Measurements from ENCODE around the gene HYLS1.

HYLS1 gene

DNA sequence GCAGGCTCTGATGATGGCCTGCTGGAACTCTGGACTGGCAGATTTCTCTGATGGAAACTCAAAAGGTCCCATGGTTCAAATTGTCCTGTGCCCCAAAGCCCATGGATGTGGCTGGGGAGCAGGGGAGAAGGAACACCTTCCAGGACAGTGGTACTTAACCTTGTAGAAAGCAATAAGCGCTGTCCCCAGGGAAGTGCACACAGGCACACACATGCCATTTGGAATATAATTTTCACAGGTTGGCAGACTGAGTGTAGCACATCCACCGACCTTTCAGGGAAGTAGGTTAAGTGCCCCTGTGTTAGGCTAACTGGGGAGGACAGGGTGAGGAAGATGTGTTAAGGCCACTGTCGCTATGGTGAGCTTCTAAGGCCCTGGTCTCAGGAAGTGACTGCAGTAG, 34.7 kb downstream of the HYLS1 start:
- ATAC-seq = no peak
- no peak overlapping the region for H3K4me3 Mint-ChIP-seq
- DNase-seq (ENCODE audit: low spot score in 2 of 2) = no peak
- no peak overlapping the region for H3K27ac Mint-ChIP-seq
- no peaks in the 10 kb centered on the region for H3K9me3 Mint-ChIP-seq
- H3K4me1 Mint-ChIP-seq = no peaks in the 10 kb centered on the region
- H3K36me3 Mint-ChIP-seq = no peaks in the 10 kb centered on the region

DNA sequence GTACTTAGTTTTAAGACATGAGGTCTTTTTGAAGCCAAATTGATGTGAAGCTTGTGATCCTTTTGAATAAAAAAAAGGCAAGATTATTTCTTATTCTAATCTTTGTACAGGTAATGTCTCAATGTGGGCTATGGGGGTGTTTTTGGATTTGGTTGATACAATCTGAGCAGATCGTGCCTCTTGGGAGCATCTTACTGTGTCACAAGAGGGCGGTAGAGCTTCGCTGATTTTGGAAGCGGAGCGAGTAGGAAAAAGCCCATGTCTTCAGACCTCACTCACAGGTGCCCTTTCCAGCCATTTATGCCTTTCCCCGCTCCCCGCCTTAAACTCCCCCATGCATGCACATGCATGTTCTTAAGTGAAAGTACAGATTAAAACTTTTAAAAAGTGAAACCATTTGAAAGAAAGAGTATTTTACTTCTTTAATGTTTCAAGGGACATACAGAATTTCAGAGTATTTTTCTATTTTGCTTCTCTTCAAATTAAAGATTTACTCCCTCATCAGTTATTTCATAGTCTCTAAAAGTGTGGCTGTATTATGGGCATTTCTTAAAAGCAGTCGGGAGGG, 35.6 kb downstream of the HYLS1 start:
- Mint-ChIP-seq H3K27ac (no peak overlapping the region), H3K4me1 (no peaks in the 10 kb centered on the region), H3K36me3 (no peaks in the 10 kb centered on the region), H3K9me3 (no peaks in the 10 kb centered on the region), H3K4me3 (no peak overlapping the region)
- DNase-seq (ENCODE audit: low spot score in 2 of 2) (peak; percentile 27 to 61), ATAC-seq (peak; percentile 72)

DNA sequence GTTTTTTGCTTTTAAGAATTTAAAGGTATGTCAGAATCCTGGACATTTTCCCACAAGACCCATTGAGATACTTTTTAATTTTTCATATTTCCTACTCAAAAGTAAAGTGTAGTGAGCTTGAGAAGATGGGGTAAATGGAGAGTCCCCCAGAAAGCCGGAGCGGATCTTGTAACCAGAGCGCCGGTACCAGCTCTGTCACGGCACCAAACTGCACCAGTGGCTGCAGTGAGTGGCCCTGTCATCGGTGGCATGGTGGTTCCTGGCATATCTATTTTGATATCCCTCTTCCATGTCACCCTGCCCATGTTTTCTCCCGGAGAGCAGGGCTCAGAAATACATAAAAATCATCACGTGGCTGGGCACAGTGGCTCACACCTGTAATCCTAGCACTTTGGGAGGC, 36.2 kb downstream of the HYLS1 start:
- ATAC-seq = no peak
- no peaks in the 10 kb centered on the region for H3K9me3 Mint-ChIP-seq

DNA sequence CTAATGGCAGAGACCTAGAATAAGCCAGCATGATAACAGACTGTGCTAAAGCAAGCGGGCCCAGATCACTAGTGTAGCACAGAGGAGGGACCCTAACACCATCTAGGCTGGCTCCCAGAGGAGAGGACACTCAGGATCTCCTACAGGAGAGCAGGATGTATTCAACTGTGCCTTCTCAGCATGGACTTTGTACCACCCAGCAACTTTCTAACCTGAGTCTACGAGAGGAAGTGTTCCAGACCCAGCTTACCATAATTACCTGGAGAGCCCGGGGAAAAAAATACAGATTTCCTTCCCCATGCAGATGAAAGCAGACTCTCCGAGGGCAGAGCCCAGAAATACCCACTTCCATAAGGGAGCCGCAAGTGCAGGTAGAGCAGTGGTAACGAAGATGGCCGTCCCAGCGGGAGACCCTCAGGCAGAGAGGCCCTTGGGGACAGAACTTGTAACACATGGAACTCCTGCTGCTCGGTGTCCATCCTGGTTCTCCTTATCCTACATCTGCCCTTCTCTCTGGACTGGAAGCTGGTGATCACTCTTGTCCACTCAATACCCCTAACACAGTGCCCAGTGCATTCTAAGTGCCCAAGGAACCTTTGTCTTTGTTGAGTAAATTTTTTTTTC, 37.0 kb downstream of the HYLS1 start:
- DNase-seq (ENCODE audit: low spot score in 2 of 2) = no peak

More for the DNA sequence above, 36.2 kb downstream of the HYLS1 start:
- H3K4me3 Mint-ChIP-seq = no peak overlapping the region
- DNase-seq (ENCODE audit: low spot score in 2 of 2) = no peak
- no peaks in the 10 kb centered on the region for H3K36me3 Mint-ChIP-seq
- H3K27ac Mint-ChIP-seq = no peak overlapping the region
- no peaks in the 10 kb centered on the region for H3K4me1 Mint-ChIP-seq

DNA sequence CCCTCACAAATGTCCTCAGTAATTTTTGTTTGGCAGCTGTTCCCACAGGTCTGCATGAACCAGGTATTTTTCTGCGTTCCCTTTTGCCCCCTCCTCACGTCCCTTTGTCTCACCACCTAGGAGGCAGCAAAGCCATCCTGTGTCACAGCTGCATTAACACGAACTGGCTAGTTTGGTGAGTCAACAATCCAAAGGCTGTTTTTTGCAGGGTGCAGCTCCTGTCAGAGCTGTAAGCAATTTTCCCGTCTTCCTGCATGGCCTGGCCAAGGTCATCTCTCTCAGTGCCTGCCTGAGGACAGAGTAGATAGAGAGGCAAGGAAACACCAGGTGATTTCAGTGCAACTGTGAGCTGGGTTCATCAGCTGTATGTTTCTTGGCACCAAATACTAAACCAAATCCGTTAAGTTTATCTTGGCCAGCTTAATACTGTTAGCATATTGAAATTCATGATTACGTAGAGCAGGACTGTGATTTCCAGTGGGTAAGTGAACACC, 37.8 kb downstream of the HYLS1 start:
- H3K9me3 Mint-ChIP-seq = no peaks in the 10 kb centered on the region
- H3K27ac Mint-ChIP-seq = no peak overlapping the region
- DNase-seq (ENCODE audit: low spot score in 2 of 2) = no peak
- no peaks in the 10 kb centered on the region for H3K36me3 Mint-ChIP-seq
- no peak overlapping the region for H3K4me3 Mint-ChIP-seq
- no peak for ATAC-seq
- H3K4me1 Mint-ChIP-seq = no peaks in the 10 kb centered on the region

More for the DNA sequence above, 37.0 kb downstream of the HYLS1 start:
- Mint-ChIP-seq H3K4me1 (no peaks in the 10 kb centered on the region), H3K9me3 (no peaks in the 10 kb centered on the region), H3K4me3 (no peak overlapping the region), H3K27ac (no peak overlapping the region), H3K36me3 (no peaks in the 10 kb centered on the region)
- ATAC-seq = no peak

DNA sequence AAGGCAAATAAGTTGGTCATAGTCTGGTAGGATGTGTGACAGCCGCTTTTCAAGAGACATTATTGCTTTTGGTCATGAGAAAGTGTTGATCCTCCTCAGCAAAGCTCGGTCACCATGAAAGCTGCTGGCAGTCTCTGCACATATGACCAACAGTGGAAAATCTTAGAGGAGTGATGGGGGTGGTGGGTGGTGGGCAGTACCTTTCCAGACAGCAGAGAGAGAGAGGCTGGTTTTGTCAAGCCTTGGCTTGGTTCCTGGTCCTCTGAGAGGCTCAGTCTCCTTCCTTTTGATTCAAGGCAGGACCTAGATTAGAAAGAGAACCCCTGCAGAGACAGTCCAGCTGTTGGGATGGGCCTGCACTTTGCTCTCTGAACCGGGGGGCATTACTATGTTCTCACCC, 38.3 kb downstream of the HYLS1 start:
- no peaks in the 10 kb centered on the region for H3K4me1 Mint-ChIP-seq
- H3K27ac Mint-ChIP-seq = no peak overlapping the region
- H3K4me3 Mint-ChIP-seq = no peak overlapping the region
- ATAC-seq = peak; percentile 33
- no peaks in the 10 kb centered on the region for H3K36me3 Mint-ChIP-seq
- no peak for DNase-seq (ENCODE audit: low spot score in 2 of 2)
- H3K9me3 Mint-ChIP-seq = no peaks in the 10 kb centered on the region

DNA sequence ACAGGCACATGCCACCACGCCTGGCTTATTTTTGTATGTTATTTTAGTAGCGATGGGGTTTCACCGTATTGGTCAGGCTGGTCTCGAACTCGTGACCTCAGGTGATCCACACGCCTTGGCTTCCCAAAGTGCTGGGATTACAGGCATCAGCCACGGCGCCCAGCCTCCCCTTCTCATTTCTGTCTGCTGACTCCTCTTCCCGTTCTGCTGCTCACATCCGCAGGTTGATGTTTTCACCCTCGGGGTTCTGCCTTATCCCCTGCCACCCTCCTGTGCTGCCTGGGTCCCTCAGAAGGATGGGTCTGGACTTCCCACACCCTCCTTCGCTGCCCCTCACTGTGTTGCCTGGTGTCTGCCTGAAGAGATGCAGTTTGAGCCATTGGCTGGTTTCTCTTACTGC, 39.2 kb downstream of the HYLS1 start:
- no peak overlapping the region for H3K27ac Mint-ChIP-seq
- no peak for ATAC-seq

DNA sequence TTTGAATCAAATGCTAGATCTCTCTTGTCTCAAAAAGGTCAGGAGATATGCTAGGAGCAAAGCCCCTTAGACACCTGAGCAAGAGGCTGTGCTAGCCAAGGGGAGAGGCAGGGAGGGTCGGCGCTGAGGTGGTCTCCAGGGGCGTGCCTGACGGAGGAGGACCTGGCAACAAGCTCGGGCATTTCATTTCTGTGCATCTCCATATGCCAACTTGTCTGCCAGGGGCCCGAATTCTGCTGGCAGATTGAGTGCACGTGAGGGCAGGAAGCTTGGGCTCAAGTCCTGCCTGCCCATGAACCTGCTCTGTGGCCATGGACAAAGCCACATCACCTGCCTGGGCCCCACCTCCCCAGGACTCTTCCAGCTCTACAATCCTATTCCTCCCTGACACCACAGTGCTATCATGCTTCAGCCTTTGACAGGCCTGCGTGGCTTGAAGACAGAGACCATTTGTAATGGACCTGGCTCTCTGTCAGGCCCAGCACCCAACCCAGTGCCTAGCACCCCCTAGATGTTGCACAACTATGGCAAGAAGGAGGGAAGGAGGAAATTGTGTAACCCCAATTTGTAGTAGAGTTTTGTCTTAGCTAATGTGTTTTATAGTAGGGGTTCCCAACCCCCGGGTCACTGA, 42.1 kb downstream of the HYLS1 start:
- Mint-ChIP-seq H3K27ac (no peak overlapping the region), H3K9me3 (no peaks in the 10 kb centered on the region), H3K36me3 (no peaks in the 10 kb centered on the region), H3K4me3 (no peak overlapping the region), H3K4me1 (peaks cover 9% of the 10 kb centered on the region)
- ATAC-seq = no peak
- DNase-seq (ENCODE audit: low spot score in 2 of 2) = no peak

More for the DNA sequence above, 39.2 kb downstream of the HYLS1 start:
- Mint-ChIP-seq H3K4me1 (no peaks in the 10 kb centered on the region), H3K9me3 (no peaks in the 10 kb centered on the region), H3K36me3 (no peaks in the 10 kb centered on the region), H3K4me3 (no peak overlapping the region)
- DNase-seq (ENCODE audit: low spot score in 2 of 2) = no peak

DNA sequence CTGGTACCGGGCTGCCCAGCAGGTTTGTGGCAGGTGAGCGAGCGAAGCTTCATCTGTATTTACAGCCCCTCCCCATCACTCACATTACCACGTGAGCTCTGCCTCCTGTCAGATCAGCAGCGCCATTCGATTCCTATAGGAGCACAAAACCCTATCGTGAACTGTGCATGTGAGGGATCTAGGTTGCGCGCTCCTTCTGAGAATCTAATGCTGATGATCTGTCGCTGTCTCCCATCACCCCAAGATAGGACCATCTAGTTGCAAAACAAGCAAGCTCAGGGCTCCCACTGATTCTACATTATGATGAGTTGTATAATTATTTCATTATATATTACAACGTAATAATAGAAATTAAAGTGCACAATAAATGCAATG, 42.6 kb downstream of the HYLS1 start:
- Mint-ChIP-seq H3K36me3 (no peaks in the 10 kb centered on the region), H3K4me3 (no peak overlapping the region), H3K9me3 (no peaks in the 10 kb centered on the region), H3K4me1 (peaks cover 9% of the 10 kb centered on the region), H3K27ac (no peak overlapping the region)
- DNase-seq (ENCODE audit: low spot score in 2 of 2) (no peak), ATAC-seq (no peak)

DNA sequence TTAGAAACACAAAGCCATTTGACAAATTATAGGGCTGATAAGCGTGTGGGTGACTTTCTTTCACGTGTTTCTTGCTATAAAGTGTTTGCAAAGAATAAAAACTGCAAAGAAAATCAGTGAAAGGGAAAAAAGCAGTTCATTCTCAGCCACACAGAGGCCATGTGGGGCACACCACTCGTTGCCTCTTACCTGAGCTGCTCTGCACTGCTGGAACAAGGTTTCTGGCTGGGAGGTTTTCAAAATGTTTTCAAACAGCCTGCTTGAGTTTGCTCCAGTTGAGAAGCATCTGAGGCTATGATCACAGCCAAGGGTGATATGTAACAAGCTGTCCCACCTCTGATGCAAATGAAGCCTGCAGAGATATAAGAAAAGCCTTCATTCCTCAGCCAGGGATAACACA, 43.6 kb downstream of the HYLS1 start:
- ATAC-seq = no peak
- Mint-ChIP-seq H3K4me3 (no peak overlapping the region), H3K4me1 (peaks cover 9% of the 10 kb centered on the region)

DNA sequence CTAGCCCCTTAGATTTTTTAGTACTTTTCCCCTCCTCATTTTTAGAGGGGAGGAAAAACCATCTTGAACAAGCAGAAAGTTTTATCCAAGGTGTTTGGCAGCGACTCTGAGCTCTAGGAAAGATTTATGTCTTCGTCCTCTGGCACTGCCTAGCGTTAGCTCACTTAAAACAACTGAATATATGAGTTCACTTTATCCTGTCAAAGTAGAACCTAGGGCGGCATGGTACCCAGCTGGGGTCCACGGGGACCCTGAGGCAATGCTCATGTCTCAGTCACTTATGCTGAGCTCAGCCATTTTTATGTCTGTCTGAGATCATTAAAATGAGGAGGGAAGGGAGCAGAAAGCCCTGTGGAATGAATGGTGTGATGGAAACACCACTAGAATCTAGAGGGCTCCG, 44.2 kb downstream of the HYLS1 start:
- DNase-seq (ENCODE audit: low spot score in 2 of 2) (no peak), ATAC-seq (no peak)
- Mint-ChIP-seq H3K4me1 (peaks cover 9% of the 10 kb centered on the region), H3K9me3 (no peaks in the 10 kb centered on the region), H3K36me3 (no peaks in the 10 kb centered on the region), H3K4me3 (no peak overlapping the region), H3K27ac (no peak overlapping the region)

More for the DNA sequence above, 43.6 kb downstream of the HYLS1 start:
- Mint-ChIP-seq H3K36me3 (no peaks in the 10 kb centered on the region), H3K9me3 (no peaks in the 10 kb centered on the region), H3K27ac (no peak overlapping the region)
- DNase-seq (ENCODE audit: low spot score in 2 of 2) = no peak

DNA sequence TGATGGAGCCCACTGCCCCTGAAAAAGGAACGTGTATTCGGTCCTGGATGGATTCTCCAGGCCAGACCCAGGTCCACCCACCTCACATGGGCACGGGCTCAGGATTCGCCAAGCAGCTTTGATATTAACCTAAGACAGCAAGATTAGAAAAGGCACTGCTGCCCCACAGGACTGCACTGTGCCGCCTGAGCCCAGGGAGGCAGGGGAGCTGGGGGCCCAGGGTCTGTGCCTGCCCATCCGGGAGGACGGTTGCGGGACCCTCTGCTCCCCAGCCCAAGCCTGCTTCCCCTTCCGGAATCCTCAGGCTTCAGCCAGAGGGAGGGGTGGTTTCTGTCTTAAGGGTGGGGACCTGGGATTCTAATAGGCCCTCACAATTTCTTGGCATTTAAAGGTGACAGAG, 44.8 kb downstream of the HYLS1 start:
- ATAC-seq (no peak), DNase-seq (ENCODE audit: low spot score in 2 of 2) (no peak)
- H3K4me3 Mint-ChIP-seq = no peak overlapping the region
- H3K36me3 Mint-ChIP-seq = no peaks in the 10 kb centered on the region
- no peaks in the 10 kb centered on the region for H3K9me3 Mint-ChIP-seq
- peaks cover 9% of the 10 kb centered on the region for H3K4me1 Mint-ChIP-seq
- no peak overlapping the region for H3K27ac Mint-ChIP-seq

DNA sequence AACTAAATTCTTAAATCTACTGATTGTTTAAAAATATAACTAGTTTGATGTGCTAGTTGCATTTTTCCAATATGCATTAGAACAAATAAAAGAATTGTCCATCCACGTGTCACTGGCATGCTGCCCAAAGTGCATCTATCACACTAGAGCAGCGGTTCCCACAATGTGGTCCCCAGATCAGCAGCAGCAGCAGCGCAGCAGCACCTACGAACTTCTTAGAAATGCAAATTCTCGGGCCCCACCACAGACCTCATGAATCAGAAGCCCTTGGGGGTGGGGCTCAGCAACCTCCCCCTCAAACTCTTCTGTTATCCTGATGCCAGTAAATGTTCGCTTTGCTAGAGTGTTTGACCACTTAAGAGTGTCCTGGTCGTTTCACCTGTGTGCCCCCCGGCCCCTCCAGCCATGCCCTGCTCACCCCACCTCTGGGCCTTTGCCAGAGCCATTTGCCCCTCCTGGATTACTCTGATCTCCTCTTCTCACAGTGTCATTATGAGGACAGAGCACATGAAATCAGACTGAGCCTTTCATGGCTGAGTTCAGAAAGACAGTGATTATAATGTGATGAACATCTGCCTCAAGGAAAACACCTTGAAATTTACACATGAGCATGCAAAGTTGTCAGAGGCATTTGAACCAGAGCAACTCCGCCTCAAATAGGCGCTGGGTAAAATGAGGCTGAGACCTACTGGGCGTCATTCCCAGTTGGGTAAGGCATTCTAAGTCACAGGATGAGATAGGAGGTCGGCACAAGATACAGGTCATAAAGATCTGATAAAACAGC, 45.8 kb downstream of the HYLS1 start:
- DNase-seq (ENCODE audit: low spot score in 2 of 2) (no peak), ATAC-seq (peak; percentile 92)
- peak overlapping the region; percentile 24 for H3K27ac Mint-ChIP-seq
- no peaks in the 10 kb centered on the region for H3K9me3 Mint-ChIP-seq
- H3K4me3 Mint-ChIP-seq = no peak overlapping the region
- peaks cover 9% of the 10 kb centered on the region for H3K4me1 Mint-ChIP-seq
- H3K36me3 Mint-ChIP-seq = no peaks in the 10 kb centered on the region

DNA sequence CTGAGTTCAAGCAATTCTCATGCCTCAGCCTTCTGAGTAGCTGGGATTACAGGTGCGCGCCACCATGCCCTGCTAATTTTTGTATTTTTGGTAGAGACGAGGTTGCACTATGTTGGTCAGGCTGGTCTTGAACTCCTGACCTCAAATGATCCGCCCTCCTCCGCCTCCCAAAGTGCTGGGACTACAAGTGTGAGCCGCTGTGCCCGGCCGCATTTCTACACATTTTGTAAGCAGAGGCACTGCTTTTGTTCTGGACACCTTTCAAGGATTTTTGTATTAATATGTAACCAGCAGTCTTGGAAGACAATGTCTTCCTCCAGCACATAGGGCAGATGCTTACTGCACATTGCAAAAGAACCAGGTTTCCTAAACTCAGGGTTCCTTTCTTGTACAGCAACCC, 47.0 kb downstream of the HYLS1 start:
- Mint-ChIP-seq H3K4me3 (no peak overlapping the region), H3K36me3 (no peaks in the 10 kb centered on the region), H3K4me1 (peaks cover 9% of the 10 kb centered on the region), H3K9me3 (no peaks in the 10 kb centered on the region), H3K27ac (no peak overlapping the region)
- ATAC-seq = no peak
- no peak for DNase-seq (ENCODE audit: low spot score in 2 of 2)

DNA sequence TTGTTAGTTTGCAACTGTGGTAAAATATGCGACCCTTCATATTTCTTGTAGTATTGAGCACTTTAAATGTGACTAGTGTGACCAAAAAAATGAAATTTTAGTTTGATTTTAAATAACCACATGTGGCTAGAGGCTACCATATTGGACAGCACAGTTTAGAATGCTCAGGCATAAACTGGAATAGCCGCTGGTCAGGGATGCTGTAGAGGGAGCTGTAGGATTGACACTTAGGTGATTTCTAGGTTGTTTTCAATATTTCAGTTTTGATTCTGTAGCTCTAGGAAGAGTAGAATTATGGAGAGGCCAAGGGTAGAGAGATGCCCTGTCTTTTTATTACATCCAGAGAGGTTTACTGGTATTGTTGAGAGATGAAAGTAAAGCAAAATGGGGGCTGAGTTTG, 47.6 kb downstream of the HYLS1 start:
- ATAC-seq = no peak
- Mint-ChIP-seq H3K4me1 (peaks cover 9% of the 10 kb centered on the region), H3K4me3 (no peak overlapping the region), H3K36me3 (no peaks in the 10 kb centered on the region), H3K27ac (no peak overlapping the region), H3K9me3 (no peaks in the 10 kb centered on the region)
- no peak for DNase-seq (ENCODE audit: low spot score in 2 of 2)

Data from stimulated activated effector memory CD8-positive, alpha-beta T cell treated with anti-CD3 and anti-CD28 coated beads, Interleukin-12 subunit alpha, Interleukin-12 subunit beta, amount 100 ng/mL, for 72 hours (primary cell).